ENCODE measurements around the gene AKAP13.
"Not testable (repeated sequence)": the region's sequence is repeated elsewhere in the genome, so short reads cannot be mapped to it uniquely, and the experiment has no call there.

Gene AKAP13

DNA sequence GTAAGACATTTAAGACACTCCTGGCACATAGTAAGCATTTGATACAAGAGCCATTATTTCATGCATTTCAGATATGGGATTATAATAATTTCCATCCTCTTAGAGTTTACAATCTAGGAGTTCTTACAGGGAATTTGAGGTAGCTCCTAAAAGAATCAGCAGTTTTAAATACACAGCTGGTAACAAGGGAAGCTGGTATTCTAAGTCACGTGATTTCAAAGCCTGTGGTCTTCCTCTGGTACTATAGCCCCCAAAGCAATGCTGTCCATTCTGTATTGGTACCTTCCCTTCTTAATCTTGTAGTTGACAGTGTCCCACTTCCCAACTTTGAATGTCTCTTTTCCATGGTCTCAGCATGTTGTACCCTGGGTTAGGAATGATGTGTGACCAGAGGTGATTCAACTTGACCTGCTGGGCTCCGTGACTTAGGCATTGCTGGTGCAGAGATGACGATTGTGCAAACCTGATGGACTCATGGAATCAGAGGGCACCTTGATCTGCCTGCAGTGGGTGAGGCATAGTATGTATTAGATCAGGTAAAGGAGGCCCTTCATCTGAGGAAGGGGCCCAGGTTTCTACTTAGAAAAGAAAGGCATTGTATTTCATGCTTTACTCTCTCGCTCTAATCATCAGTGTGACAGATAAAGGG is 122.9 kb downstream of the AKAP13 start:
- no peak for DNase-seq

DNA sequence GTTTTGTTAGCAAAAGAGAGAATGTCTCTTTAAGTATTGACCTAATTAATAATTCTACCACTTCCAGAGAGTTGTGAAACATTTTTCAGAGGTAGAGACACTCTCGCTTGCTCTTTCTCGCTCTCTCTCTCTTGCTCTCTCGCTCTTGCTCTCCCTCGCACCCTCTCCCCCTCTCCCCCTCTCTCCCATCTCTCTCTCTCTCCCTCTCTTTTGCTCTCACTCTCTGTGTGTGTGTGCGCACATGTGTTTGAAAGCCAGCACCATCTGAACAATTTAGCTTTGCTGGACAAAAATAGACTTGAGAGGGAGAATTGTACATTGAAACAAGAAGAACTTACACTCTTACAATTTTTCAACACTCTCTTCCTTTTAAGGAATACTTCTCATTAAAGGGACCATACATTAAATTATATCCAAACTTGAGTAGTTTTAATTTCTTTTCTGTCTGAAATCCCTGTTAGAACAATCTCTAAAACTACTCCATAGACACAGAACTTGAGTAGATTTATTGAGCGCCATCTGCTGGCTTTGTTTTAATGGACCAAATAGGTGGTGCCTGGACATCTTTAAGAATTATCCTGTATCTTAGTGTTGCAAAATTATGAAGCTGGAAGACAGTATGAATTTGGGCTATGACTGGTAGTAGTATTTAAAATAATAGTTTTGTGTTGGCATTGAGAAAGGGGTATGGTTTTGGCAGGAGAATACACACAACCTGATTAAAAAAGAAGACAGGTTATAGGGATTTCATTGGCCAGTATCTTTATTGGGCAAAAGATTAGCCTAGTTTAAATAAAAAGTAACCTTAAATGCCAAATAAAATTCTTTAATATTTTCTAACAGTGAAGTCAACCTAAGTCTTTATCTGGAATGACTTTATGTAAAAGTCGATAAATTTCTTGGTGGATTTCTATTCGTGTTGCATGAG is 124.6 kb downstream of the AKAP13 start:
- DNase-seq: peak; percentile 22

DNA sequence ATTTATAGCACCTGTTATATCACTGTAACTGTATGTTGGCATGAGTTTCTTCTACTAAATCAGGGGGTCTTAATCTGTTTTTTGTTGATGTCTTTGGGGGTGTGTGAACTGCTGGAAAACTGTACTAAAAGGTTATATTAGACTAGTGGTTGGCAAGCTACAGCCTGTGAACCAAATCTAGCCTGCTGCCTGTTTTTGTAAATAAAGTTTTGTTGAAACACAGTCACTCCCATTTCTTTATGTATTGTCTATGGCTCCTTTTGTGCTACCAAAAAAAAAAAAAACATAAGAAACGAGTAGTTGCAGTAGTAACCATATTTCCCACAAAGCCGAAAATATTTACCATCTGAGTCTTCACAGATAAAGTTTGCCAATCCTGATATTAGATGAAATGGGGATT is 126.7 kb downstream of the AKAP13 start:
- no peak for DNase-seq

DNA sequence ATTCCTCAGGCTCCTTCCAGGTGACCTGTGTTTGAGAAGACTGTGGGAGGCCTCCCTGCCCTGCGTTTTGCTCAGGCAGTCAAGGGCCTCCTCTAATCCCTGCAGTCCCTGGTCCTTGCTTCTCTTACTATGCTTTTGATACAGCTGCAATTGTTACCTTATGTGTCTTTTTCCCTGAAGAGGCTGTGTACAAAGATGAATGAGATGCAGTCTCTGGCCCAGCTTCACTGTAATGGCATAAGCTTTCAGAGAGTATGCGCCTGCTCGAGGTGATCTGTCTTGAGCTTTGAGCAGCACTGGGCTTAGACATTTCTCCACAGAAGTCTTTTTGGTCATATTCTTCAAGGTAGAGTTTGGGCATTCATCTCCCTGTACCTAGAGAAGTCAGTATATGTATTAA is 129.6 kb downstream of the AKAP13 start:
- DNase-seq: no peak

DNA sequence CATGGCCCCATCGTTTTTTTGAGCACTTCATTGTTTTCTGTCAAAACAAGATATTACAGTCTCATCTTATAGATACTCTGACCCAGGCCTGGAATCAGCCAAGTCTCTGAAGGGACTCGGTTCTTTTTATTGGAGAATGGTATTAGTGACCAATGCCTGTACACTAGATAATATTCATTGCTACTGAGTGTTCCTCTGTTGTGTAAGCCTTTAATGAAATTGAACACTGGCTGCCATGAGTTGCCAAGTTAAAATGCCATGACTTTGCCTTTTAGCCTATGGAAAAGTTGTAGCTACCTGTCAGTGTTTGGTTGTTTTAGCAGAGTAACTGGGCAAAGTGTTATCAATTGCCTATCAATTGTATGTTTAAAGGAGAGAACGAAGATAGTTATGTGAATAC is 134.0 kb downstream of the AKAP13 start:
- DNase-seq: no peak

DNA sequence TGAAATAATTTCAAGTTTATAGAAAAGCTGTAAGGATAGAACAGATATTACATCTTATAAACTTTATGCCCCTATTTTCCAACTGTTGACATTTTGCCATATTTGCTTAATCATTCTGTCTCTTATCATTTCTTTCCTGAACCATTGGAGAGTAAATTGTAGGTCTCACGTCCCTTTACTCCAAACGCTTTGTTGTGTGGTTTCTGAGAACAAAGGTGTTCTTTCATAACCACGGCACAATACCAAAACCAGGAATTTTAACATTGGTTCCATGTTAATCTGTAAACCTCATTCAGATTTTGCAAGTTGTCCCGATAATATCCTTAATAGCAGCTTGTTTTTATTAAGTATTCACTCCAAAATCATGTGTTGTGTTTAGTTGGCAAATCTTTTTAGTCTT is 134.8 kb downstream of the AKAP13 start:
- no peak for DNase-seq

DNA sequence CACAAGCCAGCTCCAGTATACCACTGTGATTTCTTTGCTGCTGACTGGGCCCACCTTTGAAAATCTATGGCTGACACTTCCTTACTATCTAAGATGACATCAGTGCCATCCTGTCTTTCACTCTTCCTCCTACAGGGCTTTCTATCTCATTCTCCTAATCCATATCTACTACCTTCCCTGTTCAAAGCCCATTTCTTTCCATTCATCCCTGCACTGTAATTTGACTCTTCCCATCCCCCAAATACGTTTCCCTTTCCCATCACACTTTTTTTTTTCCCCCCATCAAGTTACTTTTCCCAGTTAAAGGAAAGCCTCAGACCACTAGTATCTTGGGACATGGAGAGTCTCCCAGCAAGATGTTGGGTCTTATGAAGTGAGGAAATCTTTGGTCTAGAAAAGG is 136.7 kb downstream of the AKAP13 start:
- no peak for DNase-seq

DNA sequence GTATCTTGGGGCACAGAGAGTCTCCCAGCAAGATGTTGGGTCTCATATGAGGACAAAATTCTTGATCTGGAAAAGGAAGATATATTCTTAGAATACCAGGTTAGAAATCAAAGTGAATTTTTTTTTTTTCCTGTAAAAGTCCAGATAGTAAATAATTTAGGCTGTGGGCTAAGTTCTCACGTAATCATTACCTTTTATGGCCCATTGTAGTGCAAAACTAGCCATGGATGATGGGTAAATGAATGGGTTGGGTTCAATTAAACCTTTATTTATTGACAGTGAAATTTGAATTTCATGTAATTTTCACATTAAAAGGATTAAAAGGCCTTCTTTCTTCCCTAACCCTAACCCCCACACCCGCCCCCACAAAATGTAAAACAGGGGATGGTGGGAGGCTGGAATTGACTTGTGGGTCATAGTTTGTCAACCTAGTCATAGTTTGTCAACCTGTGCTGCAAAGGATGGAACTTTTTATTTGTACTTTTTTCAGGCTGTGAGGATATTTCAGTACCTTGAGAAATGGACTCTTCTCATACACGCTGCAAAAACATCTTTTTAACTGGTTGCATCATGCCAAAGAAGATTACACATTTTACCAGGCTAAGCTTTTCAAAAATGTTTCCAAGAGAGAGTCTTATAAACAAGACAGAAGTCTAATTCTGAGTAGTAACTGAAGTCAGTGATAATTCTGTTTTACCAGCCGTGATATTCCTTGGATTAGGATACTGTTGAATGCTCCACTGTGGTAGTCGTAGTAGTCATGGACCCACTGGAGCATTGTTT is 138.8 kb downstream of the AKAP13 start:
- no peak for DNase-seq

DNA sequence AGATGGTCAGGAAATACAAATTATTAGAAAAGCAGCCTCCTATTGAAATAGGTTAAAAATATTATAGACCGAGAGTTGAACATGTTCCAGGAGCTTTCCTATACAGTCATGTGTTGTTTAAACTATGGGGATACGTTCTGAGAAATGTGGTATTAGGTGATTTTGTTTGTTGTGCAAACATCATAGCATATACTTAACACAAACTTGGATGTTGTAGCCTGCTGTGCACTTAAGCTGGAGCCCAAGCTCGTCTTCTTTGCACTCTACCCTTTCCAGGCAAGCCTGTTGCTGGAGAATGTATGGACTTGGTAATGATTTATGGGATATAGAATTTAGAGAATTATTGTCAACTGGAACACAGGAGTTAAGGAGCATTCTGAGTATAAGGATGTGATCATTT is 140.2 kb downstream of the AKAP13 start:
- DNase-seq: no peak

DNA sequence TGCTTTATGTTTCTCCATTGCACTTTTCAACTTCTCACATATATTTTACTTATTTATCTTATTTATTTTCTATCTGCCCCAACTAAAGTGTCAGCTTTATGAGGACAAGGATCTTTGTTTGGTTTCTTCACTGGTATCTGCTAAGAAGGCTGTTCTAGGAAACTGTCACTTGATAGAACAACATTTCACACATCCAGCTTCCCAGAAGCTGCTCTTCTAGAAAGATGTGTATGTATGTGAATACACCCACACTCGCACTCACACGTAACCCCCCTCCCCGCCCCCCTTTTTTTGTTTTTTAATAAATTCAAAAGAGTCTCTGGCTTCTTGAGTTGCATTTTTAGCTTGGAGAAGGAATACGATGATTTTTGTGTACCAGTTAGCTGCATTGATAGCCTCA is 143.1 kb downstream of the AKAP13 start:
- DNase-seq: no peak

DNA sequence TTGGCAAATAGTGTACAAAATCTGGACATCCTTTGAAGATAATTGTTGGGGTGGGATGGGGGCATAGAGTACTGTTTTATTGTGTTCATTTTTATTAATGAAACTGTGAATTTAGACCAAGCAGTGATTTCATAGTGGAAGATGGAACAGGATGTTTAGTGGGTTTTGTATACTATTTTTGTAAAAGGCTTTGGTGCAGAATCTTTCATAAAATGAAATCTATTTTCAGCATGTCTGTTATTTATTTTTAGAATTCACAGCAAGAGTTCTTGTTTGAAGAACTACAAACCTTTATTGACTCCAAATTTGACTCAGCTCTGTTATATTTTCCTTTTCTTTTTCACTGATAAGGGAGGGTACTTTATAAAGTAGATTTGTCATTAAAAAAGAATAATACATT is 145.4 kb downstream of the AKAP13 start:
- DNase-seq: no peak

DNA sequence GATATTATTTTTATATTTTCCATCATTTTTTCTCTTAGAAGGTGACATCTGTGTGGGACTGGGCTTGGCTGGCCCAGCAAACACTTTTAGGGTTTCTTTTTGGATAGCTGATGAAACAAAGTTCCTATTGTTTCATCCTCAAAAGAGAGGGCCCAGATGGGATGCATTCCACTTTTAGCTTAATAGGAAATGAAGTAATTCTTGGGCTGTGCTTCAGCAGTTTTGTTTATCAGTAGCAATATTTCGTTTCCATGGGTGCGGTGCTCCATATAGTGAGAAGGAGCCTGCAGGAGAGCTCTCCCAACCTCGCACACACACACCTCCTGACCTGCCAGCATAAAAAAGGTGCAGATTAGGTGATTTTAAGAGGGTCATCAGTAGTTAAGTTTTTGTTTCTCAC is 147.5 kb downstream of the AKAP13 start:
- no peak for DNase-seq

DNA sequence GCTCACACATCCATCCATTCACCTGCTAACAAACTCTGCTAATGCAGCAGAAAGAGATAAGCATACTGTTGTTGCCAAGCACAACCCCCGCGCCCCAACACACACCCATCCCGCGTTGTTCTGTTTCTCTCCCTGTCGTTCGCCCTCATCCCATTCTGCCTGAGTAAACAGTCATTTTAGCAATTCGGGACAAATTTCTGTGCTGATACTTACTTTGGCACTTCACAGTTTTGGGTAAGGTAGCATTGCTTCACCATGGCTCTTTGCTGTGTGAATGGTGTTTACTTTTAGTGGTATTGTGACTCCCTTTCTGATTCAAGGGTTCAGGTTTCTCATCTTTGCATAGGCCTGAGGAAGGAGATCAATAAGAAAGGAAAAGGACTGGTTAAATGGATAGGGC is 149.7 kb downstream of the AKAP13 start:
- DNase-seq: no peak

DNA sequence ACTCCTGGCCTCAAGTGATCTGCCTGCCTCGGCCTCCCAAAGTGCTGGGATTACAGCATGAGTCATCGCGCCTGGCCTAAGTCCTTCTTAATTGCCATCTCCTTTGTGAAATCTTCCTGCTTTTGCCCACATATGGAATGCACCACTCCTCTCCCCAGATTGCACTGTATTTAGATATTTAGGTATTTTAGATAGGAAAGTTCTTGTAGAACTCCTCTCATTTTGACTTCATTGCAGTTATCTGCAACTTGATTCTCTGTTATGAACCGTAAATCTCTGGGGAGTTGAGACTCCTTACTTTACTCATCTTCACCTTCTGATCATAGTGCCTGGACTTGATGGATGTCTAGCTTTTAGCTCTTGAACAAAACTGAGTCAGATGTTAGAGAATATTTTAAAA is 150.7 kb downstream of the AKAP13 start:
- no peak for DNase-seq

DNA sequence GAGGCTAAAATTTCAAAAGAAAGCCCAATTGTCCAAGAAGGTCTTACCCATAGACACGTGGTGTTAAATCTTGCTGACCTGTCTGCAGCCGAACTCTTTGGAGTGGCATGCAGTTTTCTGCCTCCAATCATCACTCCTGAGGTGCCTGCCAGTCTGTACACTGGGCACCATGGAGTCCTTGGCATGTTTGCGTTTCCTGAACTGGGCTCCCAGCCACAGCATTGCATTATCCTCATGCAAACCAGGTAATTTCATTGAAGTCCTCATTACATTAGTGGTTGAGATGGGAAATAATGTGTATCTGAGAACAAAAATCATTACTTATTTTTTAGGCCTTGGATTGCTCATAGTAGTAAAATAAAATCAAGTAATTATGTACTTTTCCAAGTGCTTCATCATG is 152.3 kb downstream of the AKAP13 start:
- DNase-seq: peak; percentile 31

DNA sequence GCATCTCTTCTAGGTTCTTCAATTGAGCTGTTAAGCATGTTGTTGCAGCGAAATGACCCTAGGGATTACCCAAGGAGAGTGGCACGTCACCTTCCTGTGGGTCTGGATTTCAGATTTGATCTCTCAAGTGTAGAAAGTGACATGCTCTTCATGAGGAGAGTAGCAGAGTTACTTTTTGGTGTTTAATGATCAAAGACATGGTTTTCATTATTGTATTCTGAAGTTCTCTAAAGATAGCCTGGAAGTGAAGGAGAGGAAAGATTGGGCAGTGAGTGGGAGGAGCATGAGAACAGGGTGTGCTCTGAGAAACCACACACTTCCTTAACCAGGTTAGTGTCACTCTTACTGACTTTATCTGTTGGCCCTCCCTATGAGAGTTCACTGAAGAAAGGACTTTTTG is 153.6 kb downstream of the AKAP13 start:
- no peak for DNase-seq

DNA sequence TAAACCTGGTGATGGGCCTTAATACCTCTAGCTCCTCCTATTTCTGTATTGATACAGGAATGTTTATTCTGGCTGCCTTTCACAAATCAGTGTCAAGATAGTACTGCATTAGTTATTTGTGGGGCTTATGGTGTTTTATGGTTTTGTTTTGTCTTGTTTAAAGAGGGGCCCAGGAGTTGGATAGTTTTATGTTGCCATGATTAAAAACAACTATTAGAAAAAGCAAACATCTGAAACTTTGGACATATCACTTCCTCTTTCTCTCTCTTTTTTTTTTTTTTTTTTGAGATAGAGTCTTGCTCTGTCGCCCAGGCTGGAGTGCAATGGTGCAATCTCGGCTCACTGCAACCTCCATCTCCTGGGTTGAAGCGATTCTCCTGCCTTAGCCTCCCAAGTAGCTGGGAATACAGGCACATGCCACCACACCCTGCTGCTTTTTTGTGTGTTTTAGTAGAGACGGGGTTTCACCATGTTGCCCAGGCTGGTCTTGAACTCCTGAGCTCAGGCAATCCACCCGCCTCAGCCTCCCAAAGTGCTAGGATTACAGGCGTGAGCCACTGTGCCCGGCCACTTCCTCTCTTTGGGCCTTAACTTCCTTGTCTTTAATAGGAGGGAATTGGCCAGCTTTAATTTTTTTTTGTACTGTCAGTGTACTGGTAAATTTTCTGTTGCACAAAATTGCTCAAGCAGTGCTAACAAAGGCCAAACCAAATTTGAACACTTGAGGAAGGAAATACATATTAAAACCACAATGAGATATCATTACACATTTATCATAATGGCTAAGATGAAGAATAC is 155.3 kb downstream of the AKAP13 start:
- not testable (repeated sequence) for DNase-seq

DNA sequence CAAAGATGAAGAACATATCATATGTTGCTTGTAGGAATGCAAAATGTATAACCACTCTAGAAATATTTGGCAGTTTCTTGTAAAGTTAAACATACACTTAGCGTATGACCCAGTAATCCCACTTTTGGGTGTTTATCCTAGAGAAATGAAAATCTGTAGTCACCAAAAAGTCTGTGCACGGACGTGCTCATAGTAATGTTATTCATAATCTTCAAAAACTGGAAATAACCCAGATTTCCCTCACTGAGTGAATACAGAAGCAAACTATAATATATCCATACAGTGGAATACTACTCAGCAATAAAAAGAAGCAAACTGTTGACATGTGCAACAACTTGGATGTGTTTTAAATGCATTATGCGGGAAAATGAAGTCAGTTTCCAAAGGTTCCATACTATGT is 155.9 kb downstream of the AKAP13 start:
- DNase-seq: no peak

DNA sequence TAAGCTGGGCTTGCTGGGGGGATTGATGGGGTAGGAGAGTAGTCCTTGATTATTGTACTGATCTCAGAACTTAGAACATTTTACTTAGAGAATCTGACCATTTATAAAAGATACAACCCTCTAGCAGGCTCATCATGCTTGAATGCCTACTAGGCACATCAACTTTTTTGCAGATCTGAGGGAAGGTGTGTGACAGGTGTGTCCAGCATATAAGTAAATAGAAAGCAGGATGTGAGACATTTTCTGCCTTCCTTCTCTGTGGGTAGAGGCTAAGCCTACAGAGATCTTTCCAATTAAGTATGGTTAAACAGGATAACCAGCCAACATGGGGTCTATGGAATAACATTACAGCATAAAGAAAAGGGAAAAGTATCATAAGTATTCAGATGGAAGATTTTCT is 159.1 kb downstream of the AKAP13 start:
- no peak for DNase-seq

DNA sequence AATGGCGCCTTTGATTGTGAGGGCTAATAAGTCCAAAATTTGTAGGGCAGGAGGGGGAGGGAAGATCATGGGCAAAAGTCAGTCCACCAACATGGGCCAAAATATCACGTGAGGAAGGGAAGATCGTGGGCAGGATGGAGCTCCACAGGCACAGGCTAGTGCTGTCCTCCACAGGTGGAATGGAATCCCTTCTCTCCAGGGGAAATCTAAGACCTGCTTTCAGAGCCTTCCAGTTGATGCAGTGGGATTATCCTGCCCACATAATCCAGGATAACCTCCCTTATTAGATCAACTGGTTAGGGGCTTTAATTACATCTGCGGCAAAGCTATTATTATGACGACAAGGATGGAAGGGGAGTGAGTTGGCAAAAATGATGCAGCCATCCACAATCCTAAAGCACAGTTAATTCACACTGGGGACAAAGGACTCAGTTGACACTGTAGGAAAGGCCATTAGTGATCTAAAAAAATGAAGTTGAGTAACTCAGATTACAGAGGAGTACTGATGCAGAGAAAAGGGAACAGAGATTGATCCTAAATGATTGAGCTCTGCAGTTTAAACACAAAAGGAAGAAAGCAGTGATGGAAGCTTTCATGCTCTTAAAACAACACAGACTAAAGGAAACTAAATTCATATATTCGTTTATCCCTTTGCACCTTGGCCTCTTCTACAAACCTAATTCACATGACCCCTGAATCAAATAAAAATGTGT is 159.8 kb downstream of the AKAP13 start:
- DNase-seq: no peak

DNA sequence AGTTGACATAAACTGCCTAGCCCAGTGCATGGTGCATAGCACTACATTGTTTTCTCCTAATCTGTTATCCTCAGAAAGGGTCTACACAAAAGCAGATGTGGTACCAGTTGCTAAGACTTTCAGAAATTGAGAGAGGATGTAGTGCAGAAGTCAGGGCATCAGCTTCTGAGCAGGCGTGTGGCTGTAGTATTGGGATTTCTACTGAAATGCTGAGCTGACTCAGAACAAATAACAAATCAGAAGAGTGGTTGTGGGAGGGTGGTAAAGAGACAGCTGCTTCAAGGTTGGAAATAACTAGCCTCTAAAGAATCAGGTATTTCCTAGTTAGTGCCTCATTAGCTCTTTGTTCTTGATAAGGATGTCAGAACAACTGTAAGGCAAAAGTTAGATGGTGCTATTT is 161.3 kb downstream of the AKAP13 start:
- DNase-seq: no peak

DNA sequence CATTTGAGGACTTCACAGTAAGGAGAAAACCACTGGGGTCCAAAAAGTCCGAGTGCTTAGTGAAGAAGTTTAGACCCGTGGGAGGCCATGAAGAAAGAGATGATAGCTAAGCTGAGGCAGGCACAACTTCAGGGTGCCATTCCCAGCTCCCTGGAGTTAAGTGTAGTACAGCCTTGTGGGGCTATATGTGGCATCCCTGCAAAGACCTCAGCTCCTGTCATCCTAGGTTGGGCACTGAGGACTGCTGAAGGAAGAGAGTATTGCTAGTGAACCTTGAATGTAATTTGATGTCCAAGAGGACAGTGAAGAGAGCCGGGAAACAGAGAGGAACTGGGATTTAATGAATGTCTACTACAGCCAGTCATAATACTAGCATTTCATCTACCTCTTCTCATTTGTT is 162.1 kb downstream of the AKAP13 start:
- no peak for DNase-seq

Data from NCI-H1105 treated with DMSO at 0.1 percent for 48 hours (cell line).